Left cardiac atrium (tissue), 4 donors: ENCODE measurements around the gene SLC3A2. TPM values are rescaled to one million over a fixed set of nuclear protein-coding genes. Genes with fewer than 3 reads are reported as not detected.
"Not testable (repeated sequence)": the region's sequence is repeated elsewhere in the genome, so short reads cannot be mapped to it uniquely, and the experiment has no call there.

Source experiments
- ATAC-seq, 2 donors: fragments of 200-7000 bp; cut with Tn5 transposase; one replicate each; pipeline ENCODE4 v1.9.1; 2020; ENCODE audit warnings: mild to moderate bottlenecking in 2 of 2, moderate library complexity in 2 of 2
- DNase-seq: peaks from one replicate; pipeline ENCODE4 v3.0.0-alpha.2; 2020
- intact Hi-C, 2 donors: fragments of 100-400 bp; cut with DNase I; formaldehyde crosslinking; loops; one replicate each; pipeline versions ENCODE4 v1.14.1 to v1.15.1; 2022 to 2023
- long read RNA-seq: library from polyadenylated mRNA; unstranded; transcript quantifications from one replicate; pipeline ENCODE4 v2.0.0, GENCODE V29; 2021
- total RNA-seq, 2 donors: library from RNA; stranded (reverse); fragmentation: NEBNext Ultra II Directional; extraction: Animal tissue kit (Norgen Biotek cat#: 25700); gene quantifications; one replicate each; pipeline ENCODE4 v1.2.1, GENCODE V29; 2021
- donor health status: DM: no; HTN: yes; CAD: no.
- donor health status: DM: no; HTN: yes; CAD: no; lungs with severe emphysema.
- donor health status: DM: yes; HTN: yes; CAD: no.
- donor health status: Dilated cardiomyopathy.

Gene SLC3A2
- total RNA-seq, result 10 to 100 TPM; 45.2 to 91.2 TPM
- long read RNA-seq, transcript SLC3A2-208 (8 exons, 1,486 nt), result minor isoform, 6 of 92 reads
- long read RNA-seq, transcript SLC3A2-201 (9 exons, 1,904 nt), result major isoform, 75 of 92 reads
- long read RNA-seq, partial matches to known transcripts, result 2 of 92 reads
- long read RNA-seq, other reads (novel, unspliced or antisense), result 5 of 92 reads

- DNase-seq (peak; percentile 92), ATAC-seq (peak; percentile 93 to 94)
- intact Hi-C loops, result no loop called here
Observed at GRCh38 chr11:62880803-62881578, at the start of gene SLC3A2. Gene SLC3A2, plus strand, starts transcription at chr11:62880896. Its CDS starts 128 bp downstream, at chr11:62881024.

- DNase-seq, result no peak
- peak; percentile 3 to 5 for ATAC-seq
- intact Hi-C loops, result loop anchor here in 1 of 2 donors (5.0 kb wide), 1 partner anchor 39 kb away; the partner anchor contains the start of gene TMEM223
Observed at GRCh38 chr11:62830904-62831519, 49.7 kb upstream of the SLC3A2 start.

- ATAC-seq (peak; percentile 98), DNase-seq (peak; percentile 99)
- intact Hi-C loops, result loop anchor here in 1 of 2 donors (5.0 kb wide), 1 partner anchor 39 kb away; the partner anchor contains the start of gene TMEM223
Observed at GRCh38 chr11:62831520-62832335, 49.0 kb upstream of the SLC3A2 start, which contains the start of gene STX5. Gene STX5, minus strand, starts transcription at chr11:62832051. Its CDS starts 808 bp downstream, at chr11:62831243.

- ATAC-seq (peak; percentile 4 to 7), DNase-seq (peak; percentile 54)
- intact Hi-C loops, result loop anchor here in 1 of 2 donors (5.0 kb wide), 1 partner anchor 40 kb away; the partner anchor contains the start of gene TMEM223
Observed at GRCh38 chr11:62832336-62833234, 48.1 kb upstream of the SLC3A2 start, which contains the start of gene TEX54. Gene TEX54, minus strand, starts transcription at chr11:62832841.

- ATAC-seq, result no peak
- DNase-seq, result no peak
- intact Hi-C loops, result no loop called here
Observed at GRCh38 chr11:62835336-62835735, 45.4 kb upstream of the SLC3A2 start.

GRCh38 chr11:62839050-62839945 lies 41.4 kb upstream of the SLC3A2 start, which contains the start of gene WDR74:
Gene WDR74, minus strand, starts transcription at chr11:62839590. Its CDS starts 20 bp downstream, at chr11:62839570.
- DNase-seq (peak; percentile 94), ATAC-seq (peak; percentile 76)
- intact Hi-C loops, result no loop called here

- intact Hi-C loops, result not testable (repeated sequence)
- peak; percentile 77 for DNase-seq
Observed at GRCh38 chr11:62840721-62841360, 39.9 kb upstream of the SLC3A2 start.

GRCh38 chr11:62841361-62842170 lies 39.1 kb upstream of the SLC3A2 start:
- DNase-seq (peak; percentile 88), ATAC-seq (peak; percentile 74 to 84)
- intact Hi-C loops, result no loop called here

More at GRCh38 chr11:62840721-62841360, 39.9 kb upstream of the SLC3A2 start:
- peak in 1 of 2 donors; percentile 10 for ATAC-seq

GRCh38 chr11:62842171-62842741 lies 38.4 kb upstream of the SLC3A2 start:
- intact Hi-C loops, result no loop called here
- ATAC-seq (peak in 1 of 2 donors; percentile 1), DNase-seq (peak; percentile 43)

- intact Hi-C loops, ATAC-seq, DNase-seq: not testable (repeated sequence)
Observed at GRCh38 chr11:62842891-62843290, 37.8 kb upstream of the SLC3A2 start.

GRCh38 chr11:62843466-62843865 lies 37.2 kb upstream of the SLC3A2 start:
- intact Hi-C loops, result no loop called here
- ATAC-seq, result no peak

GRCh38 chr11:62844154-62844553 lies 36.5 kb upstream of the SLC3A2 start:
- ATAC-seq (no peak), DNase-seq (no peak)
- intact Hi-C loops, result no loop called here

More at GRCh38 chr11:62843466-62843865, 37.2 kb upstream of the SLC3A2 start:
- no peak for DNase-seq

GRCh38 chr11:62846177-62846576 lies 34.5 kb upstream of the SLC3A2 start:
- ATAC-seq, result no peak
- intact Hi-C loops, result no loop called here
- no peak for DNase-seq

GRCh38 chr11:62847767-62848314 lies 32.9 kb upstream of the SLC3A2 start:
- DNase-seq (no peak), ATAC-seq (no peak)
- intact Hi-C loops, result no loop called here
